NCI-H1417 treated with DMSO at 0.1 percent for 48 hours (cell line): Measurements from ENCODE around the gene MAD2L2.

Source experiments
- DNase-seq: peaks from one replicate; lab custom pipeline; 2025; lab: John Stamatoyannopoulos, UW

MAD2L2 gene

GRCh38 chr1:11681071-11681771 is at the start of gene MAD2L2:
Gene MAD2L2 (minus strand): TSS chr1:11681148. CDS start chr1:11680601, 547 bp downstream.
- DNase-seq: peak; percentile 69

- no peak for DNase-seq
These were observed 49.5 kb upstream of the MAD2L2 start for GRCh38 chr1:11730429-11730891.

- no peak for DNase-seq
These were observed 48.8 kb upstream of the MAD2L2 start for GRCh38 chr1:11729498-11730428.

GRCh38 chr1:11729155-11729497 is 48.2 kb upstream of the MAD2L2 start:
- DNase-seq: no peak

- no peak for DNase-seq
These were observed 47.3 kb upstream of the MAD2L2 start for GRCh38 chr1:11728126-11728806.

- no peak for DNase-seq
These were observed 46.2 kb upstream of the MAD2L2 start for GRCh38 chr1:11727119-11727518.

- DNase-seq: no peak
These were observed 44.7 kb upstream of the MAD2L2 start for GRCh38 chr1:11725616-11726015.

- no peak for DNase-seq
These were observed 41.6 kb upstream of the MAD2L2 start for GRCh38 chr1:11722538-11722937.

GRCh38 chr1:11721311-11721710 is 40.4 kb upstream of the MAD2L2 start:
- no peak for DNase-seq

- no peak for DNase-seq
These were observed 39.6 kb upstream of the MAD2L2 start for GRCh38 chr1:11720525-11720924.

GRCh38 chr1:11720033-11720376 is 39.1 kb upstream of the MAD2L2 start:
- no peak for DNase-seq

- DNase-seq: no peak
These were observed 38.5 kb upstream of the MAD2L2 start for GRCh38 chr1:11719313-11720032.

GRCh38 chr1:11714831-11715575 is 34.1 kb upstream of the MAD2L2 start:
- no peak for DNase-seq

GRCh38 chr1:11713095-11713494 is 32.1 kb upstream of the MAD2L2 start:
- DNase-seq: no peak

- DNase-seq: no peak
These were observed 31.3 kb upstream of the MAD2L2 start for GRCh38 chr1:11712285-11712684.

GRCh38 chr1:11711490-11711889 is 30.5 kb upstream of the MAD2L2 start:
- DNase-seq: no peak

- no peak for DNase-seq
These were observed 27.8 kb upstream of the MAD2L2 start for GRCh38 chr1:11708554-11709350.

- DNase-seq: no peak
These were observed 26.8 kb upstream of the MAD2L2 start for GRCh38 chr1:11707621-11708276.

GRCh38 chr1:11706292-11706691 is 25.3 kb upstream of the MAD2L2 start:
- DNase-seq: no peak

GRCh38 chr1:11705596-11705995 is 24.6 kb upstream of the MAD2L2 start:
- no peak for DNase-seq
